ENCODE results near the gene BMP4. TPM values are rescaled to one million over a fixed set of nuclear protein-coding genes. Genes with fewer than 3 reads are reported as not detected.

Gene BMP4
- total RNA-seq, 1 donor from 2014 or later, result 4.0 TPM

DNA sequence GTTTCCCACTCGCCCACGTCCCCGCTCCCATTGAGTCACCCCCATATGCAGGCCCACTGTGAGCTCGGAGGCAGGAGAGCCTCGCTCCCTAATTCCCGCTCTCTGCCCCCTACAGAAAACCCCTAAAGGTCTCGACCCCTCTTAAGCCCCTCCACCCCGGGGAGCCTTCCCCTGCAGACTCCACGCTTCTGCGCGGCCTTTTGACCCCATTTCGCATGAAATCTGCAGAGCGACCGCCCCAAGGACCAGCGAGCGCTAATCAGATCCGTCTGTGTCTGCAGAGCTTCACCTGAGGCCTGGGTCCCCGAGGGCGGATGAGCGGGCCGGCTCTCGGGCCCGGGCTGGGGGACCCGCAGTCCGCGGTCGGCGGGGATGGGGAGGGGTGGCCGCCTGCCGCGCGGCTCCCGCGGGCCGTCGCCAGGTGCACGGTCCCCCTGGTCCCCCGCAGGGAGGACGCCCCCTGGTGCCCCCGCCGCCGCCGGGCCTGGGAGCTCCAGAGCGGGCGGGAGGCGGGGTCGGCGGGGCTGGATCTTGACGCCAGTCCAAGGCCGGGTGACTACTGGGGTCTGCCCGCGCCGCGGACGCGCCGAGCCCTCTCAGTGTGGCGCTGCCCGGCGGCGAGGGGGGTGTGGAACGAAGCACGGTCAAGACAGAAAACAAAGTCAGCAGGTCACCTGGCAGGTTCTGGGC lies 10.1 kb downstream of the BMP4 start:
- DNase-seq (ENCODE audit: low read depth), result no peak

DNA sequence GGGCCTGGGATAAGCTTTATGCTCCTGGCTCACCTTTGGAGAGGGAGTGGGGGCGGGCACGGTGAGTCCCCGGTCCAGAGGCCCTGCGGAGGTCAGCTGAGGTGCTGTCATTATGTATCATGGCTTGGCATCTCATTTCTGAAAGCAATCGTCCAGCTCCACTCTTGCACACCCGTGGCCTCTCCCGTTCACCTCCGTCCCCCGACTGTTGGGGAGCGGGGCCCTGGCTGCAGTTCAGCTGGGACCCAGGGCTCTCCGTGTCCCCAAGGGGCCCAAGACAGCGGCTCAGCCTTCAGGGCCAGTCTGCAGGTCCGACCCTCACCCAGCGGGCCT lies 10.6 kb downstream of the BMP4 start:
- DNase-seq (ENCODE audit: low read depth), result no peak

- no peak for DNase-seq (ENCODE audit: low read depth)
Observed at GRCh38 chr14:53943751-53944083, 12.9 kb downstream of the BMP4 start.

DNA sequence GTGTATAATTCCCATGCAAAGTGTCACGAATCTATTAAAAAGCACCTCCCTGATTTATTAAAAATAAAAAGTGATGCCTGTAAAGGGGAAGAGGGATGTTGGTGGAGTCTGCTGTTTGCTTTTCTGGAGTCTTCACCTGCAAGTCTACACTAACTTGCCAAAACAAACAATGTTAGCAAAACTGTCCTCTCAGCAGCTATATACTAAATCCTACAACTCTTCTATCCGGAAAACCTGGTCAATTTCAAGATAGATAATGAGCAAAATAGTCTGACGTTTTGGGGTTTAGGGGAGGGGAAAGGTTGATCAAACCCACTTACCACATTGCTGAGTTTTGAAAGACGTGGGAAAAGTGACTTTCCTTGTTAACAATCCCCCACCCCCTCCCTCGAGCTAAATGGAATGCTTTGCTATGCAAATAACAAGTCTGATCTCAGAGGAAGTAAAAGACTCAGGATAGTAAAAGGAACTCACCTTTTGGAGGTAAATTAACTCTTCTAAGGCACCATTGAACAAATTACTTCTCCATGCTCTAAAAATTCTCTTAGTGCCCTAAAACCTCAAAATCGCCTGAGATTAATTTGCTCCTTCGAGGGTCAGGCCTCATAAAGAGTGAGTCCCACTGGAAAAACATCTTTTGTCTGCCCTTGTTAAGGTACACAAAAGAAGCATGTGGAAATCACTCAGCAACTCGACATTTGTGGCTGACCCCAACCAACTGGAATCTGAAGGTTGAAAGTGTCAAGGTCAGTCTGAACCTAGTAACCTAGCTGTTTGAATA lies 13.5 kb downstream of the BMP4 start:
- no peak for DNase-seq (ENCODE audit: low read depth)

DNA sequence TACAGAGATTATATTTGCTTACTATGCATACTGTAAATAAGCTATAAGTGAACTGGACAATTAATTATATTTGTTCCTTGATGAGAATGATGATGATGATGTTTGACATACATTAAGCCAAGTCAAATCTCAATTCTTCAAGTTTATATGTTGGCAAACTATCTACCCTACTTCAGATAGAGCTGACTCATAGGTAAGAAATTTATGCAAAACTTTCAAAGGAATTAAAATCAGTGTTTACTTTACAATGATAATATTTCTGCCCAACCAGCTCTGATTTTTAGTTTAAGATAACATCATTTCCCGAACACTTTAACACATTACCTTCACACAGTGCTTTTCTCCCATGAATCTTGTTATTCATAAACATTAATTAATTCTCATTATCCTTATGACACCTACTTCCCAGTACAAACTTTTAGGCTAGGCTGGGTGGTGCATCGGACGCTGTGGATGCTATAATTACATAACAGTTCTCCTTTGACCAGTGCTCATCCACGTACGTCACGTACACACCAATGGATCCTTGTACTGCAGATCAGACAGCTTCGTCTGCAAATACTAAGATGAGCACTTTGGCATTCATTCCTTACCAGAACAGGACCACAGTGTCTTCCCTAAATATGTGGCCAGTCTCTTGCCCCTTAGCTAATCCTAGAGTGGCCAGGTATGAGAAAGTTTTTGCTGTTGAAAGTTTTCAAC lies 18.3 kb downstream of the BMP4 start:
- no peak for DNase-seq (ENCODE audit: low read depth)

DNA sequence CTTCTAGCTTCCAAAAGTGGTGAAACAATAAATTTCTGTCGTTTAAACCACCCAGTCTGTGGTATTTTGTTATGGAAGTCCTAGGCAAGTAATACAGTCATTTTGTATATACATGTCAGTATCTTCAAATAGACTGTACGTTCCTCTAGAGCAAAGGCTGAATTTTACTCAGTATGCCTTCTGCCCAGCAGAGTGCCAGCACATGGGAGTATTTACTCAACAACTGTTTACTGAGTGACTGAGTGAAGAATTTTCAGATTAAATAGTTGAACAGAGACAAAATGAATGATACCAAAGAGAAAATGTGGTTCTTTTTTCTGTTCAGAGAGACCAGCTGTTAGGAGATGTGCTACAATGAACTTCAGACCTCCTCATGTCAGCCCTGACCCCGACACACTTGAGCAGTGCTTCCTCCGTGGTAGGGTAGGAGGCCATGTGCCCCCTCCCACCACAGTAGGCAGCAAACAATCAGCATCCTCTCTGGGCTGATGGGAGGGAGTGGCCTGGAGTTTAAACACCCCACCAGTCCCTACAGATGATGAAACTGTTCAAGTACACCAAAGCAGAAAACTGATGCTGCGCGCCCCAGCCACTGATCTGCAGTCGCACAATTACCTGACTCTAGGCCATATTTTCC lies 21.7 kb downstream of the BMP4 start:
- no peak for DNase-seq (ENCODE audit: low read depth)

- DNase-seq (ENCODE audit: low read depth), result no peak
Observed at GRCh38 chr14:53932966-53933365, 23.7 kb downstream of the BMP4 start.

DNA sequence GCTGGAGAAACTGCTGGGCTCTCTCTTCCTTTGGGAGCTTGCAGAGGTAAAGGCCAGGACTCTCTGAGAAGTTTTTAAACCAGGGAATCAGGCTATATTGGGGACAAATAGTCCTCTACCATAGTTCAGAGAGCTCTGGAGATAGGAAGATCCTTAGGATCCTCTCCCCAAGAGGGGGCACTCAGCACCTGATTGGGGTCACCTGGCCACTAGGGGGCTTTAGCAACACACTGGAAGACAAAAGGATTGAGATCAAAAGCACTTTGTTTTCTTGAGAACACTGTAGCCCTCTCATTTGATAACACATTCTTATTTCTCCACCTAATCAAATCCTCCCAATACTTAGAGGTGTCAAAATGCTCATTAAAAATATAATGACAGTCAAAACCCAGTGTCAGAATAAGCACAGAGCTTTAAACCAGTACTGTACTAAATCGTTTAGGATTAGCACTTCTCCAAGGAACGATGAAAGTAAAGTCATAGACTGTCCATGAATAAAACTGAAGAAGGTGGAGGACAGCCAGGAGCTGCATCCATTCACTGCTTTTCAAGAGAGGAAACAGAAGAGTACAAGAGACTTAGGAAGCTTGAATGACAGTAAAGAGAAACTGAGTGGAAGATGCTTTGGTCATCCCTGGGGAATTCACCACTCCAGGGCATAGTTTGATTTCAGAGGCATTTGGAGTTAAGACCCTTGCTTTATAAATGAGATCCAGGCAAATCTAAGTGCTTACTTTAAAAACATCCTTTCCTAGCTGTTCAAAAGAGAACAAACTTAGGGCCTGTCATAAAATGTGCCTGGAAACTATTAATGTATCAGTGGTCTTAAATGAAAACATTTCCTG lies 26.5 kb downstream of the BMP4 start:
- no peak for DNase-seq (ENCODE audit: low read depth)

DNA sequence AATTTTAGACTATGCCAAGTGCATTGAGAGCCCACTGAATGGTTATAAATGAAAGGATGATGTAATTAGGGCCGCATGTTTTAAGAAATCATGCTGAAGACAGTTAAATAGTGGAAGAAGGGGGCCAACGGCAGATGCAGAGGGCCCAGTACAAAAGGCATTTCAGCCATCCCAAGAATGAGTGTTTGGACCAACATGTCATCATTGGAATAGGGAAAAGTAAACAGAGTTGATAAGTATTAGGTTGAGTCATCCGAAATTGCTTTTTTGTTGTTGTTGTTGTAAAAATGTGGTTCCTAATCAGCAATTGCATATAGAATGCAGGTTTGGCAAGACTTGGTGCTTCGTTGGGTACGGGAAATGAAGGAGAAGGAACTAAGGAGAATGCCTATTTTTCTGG lies 29.5 kb downstream of the BMP4 start:
- no peak for DNase-seq (ENCODE audit: low read depth)

GRCh38 chr14:53925201-53925766 lies 31.3 kb downstream of the BMP4 start:
- no peak for DNase-seq (ENCODE audit: low read depth)

GRCh38 chr14:53924753-53925152 lies 31.9 kb downstream of the BMP4 start:
- peak; percentile 100 for DNase-seq (ENCODE audit: low read depth)

DNA sequence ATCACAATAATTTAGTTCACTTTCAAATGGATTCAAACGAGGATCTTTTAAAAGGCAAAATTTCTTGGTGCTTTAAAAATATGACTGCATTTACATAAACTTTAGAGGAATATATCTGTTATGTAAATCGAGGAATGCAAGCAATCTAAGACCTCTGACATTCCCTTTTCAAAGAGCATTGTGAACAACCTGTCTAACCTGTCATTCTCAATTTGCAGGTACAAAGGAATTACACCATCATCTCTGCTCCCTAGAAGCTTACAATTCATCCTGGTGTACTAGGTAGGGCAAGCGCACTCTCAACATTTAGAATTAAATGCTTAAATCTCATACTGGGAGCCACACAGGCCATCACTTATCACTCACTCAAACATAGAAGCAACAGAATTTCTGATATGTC lies 35.6 kb downstream of the BMP4 start:
- no peak for DNase-seq (ENCODE audit: low read depth)

DNA sequence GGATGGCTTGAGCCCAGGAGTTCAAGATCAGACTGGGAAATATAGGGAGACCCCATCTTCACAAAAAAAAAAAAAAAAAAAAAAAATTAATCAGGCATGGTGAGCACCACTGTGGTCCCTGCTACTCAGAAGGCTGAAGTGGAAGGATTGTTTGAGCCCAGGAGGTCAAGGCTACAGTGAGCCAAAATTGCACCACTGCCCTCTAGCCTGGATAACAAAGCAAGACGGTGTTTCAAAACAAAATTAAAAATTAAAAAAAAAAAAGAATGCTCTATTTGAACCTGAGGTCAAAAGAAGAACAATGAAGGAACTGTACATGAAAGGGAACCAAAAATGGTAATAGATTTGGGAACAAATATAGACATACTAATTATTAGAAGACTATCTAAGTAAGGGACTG lies 40.4 kb downstream of the BMP4 start:
- no peak for DNase-seq (ENCODE audit: low read depth)

GRCh38 chr14:53915364-53916014 lies 41.1 kb downstream of the BMP4 start:
- DNase-seq (ENCODE audit: low read depth), result no peak

- DNase-seq (ENCODE audit: low read depth), result no peak
Observed at GRCh38 chr14:53912021-53912420, 44.6 kb downstream of the BMP4 start.

DNA sequence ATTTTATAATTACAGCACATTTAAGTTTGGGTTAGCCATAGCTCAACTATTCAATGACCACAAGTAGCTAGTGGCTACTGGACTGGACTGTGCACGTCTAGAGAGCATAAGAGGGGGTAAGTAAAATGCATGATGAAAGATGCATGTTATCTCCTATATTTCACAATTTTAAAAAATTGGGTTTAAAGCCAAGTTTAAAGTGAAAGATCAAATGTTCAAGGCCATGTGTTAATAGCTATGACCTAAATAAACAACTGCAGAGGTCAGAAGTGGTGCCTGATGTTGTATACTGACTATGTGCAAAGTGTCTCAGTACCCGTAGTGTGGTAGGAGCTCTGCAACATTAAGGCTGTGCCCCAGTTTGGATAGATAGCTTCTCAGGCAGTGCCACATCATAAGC lies 48.2 kb downstream of the BMP4 start:
- DNase-seq (ENCODE audit: low read depth), result no peak

GRCh38 chr14:53902307-53902706 lies 54.3 kb downstream of the BMP4 start:
- DNase-seq (ENCODE audit: low read depth), result no peak

DNA sequence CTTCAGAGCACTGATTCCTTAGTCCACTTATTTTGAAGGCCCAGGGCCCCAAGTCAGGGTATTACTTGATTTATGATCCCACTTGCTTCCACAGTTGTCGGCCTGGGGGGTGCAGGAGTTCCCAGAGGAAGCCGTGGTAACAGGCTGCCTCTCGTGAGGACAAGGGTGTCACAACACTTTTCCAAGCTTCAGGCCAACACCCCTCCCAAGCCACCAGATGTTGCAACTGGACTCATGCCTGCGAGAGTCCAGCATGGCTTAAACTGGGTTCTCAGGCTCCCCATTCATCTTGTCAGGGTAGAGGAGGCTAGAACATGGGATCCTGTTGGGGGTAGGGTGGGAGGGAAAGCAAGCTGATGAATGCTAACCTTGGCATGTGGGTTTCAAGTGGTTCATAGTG lies 56.1 kb downstream of the BMP4 start:
- no peak for DNase-seq (ENCODE audit: low read depth)
